Breast epithelium (tissue), 4 donors: Measurements from ENCODE around the gene NBR1. TPM values are rescaled to one million over a fixed set of nuclear protein-coding genes. Genes with fewer than 3 reads are reported as not detected.
A peak's percentile ranks its signal among the peaks of the same experiment; 100 is the strongest.
"Not testable (repeated sequence)": the region's sequence is repeated elsewhere in the genome, so short reads cannot be mapped to it uniquely, and the experiment has no call there.

ENCODE experiments used
- DNase-seq, 2 donors: peaks; one replicate each; pipeline ENCODE4 v3.0.0-alpha.2; 2019; ENCODE audit warnings: low spot score in 2 of 2
- H3K27ac ChIP-seq, 2 donors: fragments of 200-600 bp; sonication (generic) in 1 of 2; one replicate each; pipeline ENCODE4 v1.5.1; 2016 to 2019; ENCODE audit warnings: mild to moderate bottlenecking in 1 of 2
- H3K27me3 ChIP-seq, 2 donors: fragments of 200-600 bp; sonication (generic) in 1 of 2; one replicate each; pipeline versions ENCODE4 v1.5.1 to v1.6.0; 2017 to 2019; ENCODE audit warnings: control low read depth in 1 of 2, mild to moderate bottlenecking in 1 of 2
- H3K36me3 ChIP-seq: fragments of 200-600 bp; one replicate; pipeline ENCODE4 v1.5.1; 2019
- H3K4me1 ChIP-seq, 2 donors: fragments of 200-600 bp; sonication (generic); one replicate each; pipeline ENCODE4 v1.5.1; 2016 to 2019; ENCODE audit warnings: control low read depth in 1 of 2
- H3K4me3 ChIP-seq, 3 donors: fragments of 200-600 bp; sonication (generic); 1 replicate in 2 of 3; 2 replicates in 1 of 3; pipeline ENCODE4 v1.5.1; 2016 to 2019; ENCODE audit warnings: mild to moderate bottlenecking in 3 of 3, moderate library complexity in 2 of 3
- H3K9me3 ChIP-seq, 2 donors: fragments of 200-600 bp; sonication (generic) in 1 of 2; one replicate each; pipeline ENCODE4 v1.5.1; 2016 to 2019; ENCODE audit warnings: control low read depth in 1 of 2
- CTCF ChIP-seq, 3 donors: fragments of 450-650 bp; IDR thresholded peaks; one replicate each; pipeline ENCODE4 v1.5.1; 2016 to 2017; ENCODE audit warnings: antibody characterized with exemption in 3 of 3, mild to moderate bottlenecking in 3 of 3, moderate library complexity in 3 of 3
- POLR2A ChIP-seq: fragments of 450-650 bp; IDR thresholded peaks from one replicate; pipeline ENCODE4 v1.6.1; 2016; ENCODE audit warnings: antibody characterized with exemption, mild to moderate bottlenecking, moderate library complexity
- POLR2AphosphoS5 ChIP-seq, 3 donors: sonication (generic); formaldehyde crosslinking; IDR thresholded peaks; one replicate each; pipeline ENCODE4 v1.6.1; 2017; ENCODE audit warnings: antibody characterized with exemption in 3 of 3
- intact Hi-C: fragments of 100-400 bp; cut with DNase I; formaldehyde crosslinking; loops from one replicate; pipeline ENCODE4 v1.15.1; 2023; ENCODE audit warnings: low total_unique reads
- total RNA-seq, 3 donors: library from RNA; depleted of rRNA; stranded (reverse); fragments of >200 nt; gene quantifications; one replicate each; pipeline ENCODE4 v1.1.0, GENCODE V29; 2016

NBR1 gene
- total RNA-seq, 3 donors from 2014 or later: 90.1 to 131 (median 92.1) TPM

GRCh38 chr17:43193251-43193650, 22.2 kb downstream of the NBR1 start:
- no peak for DNase-seq
- Histone ChIP-seq H3K27me3 (no peaks in the 10 kb centered on the region), H3K36me3 (peaks cover 44% of the 10 kb centered on the region), H3K4me3 (no peak overlapping the region), H3K4me1 (no peaks in the 10 kb centered on the region), H3K27ac (no peak overlapping the region), H3K9me3 (no peaks in the 10 kb centered on the region)
- intact Hi-C loops: no loop called here
- TF ChIP-seq CTCF (IDR thresholded peaks at IDR 0.05): no peak
- no peak for TF ChIP-seq POLR2AphosphoS5 (IDR thresholded peaks at IDR 0.05)
- no peak for TF ChIP-seq POLR2A

- Histone ChIP-seq H3K9me3 (no peaks in the 10 kb centered on the region), H3K4me1 (no peaks in the 10 kb centered on the region), H3K27ac (no peak overlapping the region), H3K36me3 (peaks cover 24% of the 10 kb centered on the region), H3K27me3 (no peaks in the 10 kb centered on the region), H3K4me3 (no peak overlapping the region)
- intact Hi-C loops: no loop called here
- TF ChIP-seq POLR2AphosphoS5 (IDR thresholded peaks at IDR 0.05): no peak
- TF ChIP-seq CTCF (IDR thresholded peaks at IDR 0.05): no peak
- no peak for TF ChIP-seq POLR2A
- DNase-seq: no peak
Observed at GRCh38 chr17:43199633-43200032, 28.6 kb downstream of the NBR1 start.

GRCh38 chr17:43200127-43200526, 29.1 kb downstream of the NBR1 start:
- no peak for TF ChIP-seq CTCF (IDR thresholded peaks at IDR 0.05)
- intact Hi-C loops: no loop called here
- H3K4me3 ChIP-seq: no peak overlapping the region
- H3K4me1 ChIP-seq: no peaks in the 10 kb centered on the region
- peaks cover 24% of the 10 kb centered on the region for H3K36me3 ChIP-seq
- no peak overlapping the region for H3K27ac ChIP-seq
- DNase-seq: no peak
- H3K27me3 ChIP-seq: no peaks in the 10 kb centered on the region
- no peaks in the 10 kb centered on the region for H3K9me3 ChIP-seq

GRCh38 chr17:43203013-43203412, 32.0 kb downstream of the NBR1 start:
- DNase-seq, H3K4me1 ChIP-seq, H3K4me3 ChIP-seq, H3K9me3 ChIP-seq, H3K27me3 ChIP-seq, H3K27ac ChIP-seq, intact Hi-C loops: not testable (repeated sequence)
- peaks cover 14% of the 10 kb centered on the region for H3K36me3 ChIP-seq

- no peak for TF ChIP-seq POLR2AphosphoS5 (IDR thresholded peaks at IDR 0.05)
- TF ChIP-seq CTCF (IDR thresholded peaks at IDR 0.05): no peak
- no peak for TF ChIP-seq POLR2A
- Histone ChIP-seq H3K27ac (peak overlapping the region; percentile 84 to 90), H3K27me3 (no peaks in the 10 kb centered on the region), H3K4me3 (no peak overlapping the region), H3K4me1 (peaks cover 0 to 7% of the 10 kb centered on the region in 2 donors), H3K36me3 (no peaks in the 10 kb centered on the region), H3K9me3 (no peaks in the 10 kb centered on the region)
- intact Hi-C loops: no loop called here
- DNase-seq: no peak
Observed at GRCh38 chr17:43210576-43210975, 39.6 kb downstream of the NBR1 start.

GRCh38 chr17:43211123-43211479, 40.1 kb downstream of the NBR1 start:
- no peaks in the 10 kb centered on the region for H3K27me3 ChIP-seq
- H3K4me3 ChIP-seq: peak overlapping the region; percentile 62 to 84 (median 66)
- no peaks in the 10 kb centered on the region for H3K36me3 ChIP-seq
- DNase-seq: no peak
- no peaks in the 10 kb centered on the region for H3K9me3 ChIP-seq
- TF ChIP-seq POLR2A (no peak), CTCF (IDR thresholded peaks at IDR 0.05) (no peak), POLR2AphosphoS5 (IDR thresholded peaks at IDR 0.05) (no peak)
- peak overlapping the region; percentile 84 to 90 for H3K27ac ChIP-seq
- intact Hi-C loops: no loop called here
- H3K4me1 ChIP-seq: peaks cover 0 to 7% of the 10 kb centered on the region in 2 donors
